ENCODE measurements around the gene HSD17B8.

GRCh38 chr6:33215271-33216116 is 11.0 kb downstream of the HSD17B8 start:
- TF ChIP-seq POLR2A (IDR thresholded peaks at IDR 0.05; ENCODE audit: low read depth) (no peak), POLR2AphosphoS5 (IDR thresholded peaks at IDR 0.05) (no peak), CTCF (IDR thresholded peaks at IDR 0.05) (no peak), EP300 (IDR thresholded peaks at IDR 0.05) (no peak)
